T-helper 2 cell (primary cell): Measurements from ENCODE around the gene GRAMD1A.
"Not testable (repeated sequence)": the region's sequence is repeated elsewhere in the genome, so short reads cannot be mapped to it uniquely, and the experiment has no call there.

Source experiments
- DNase-seq, 5 experiments: peaks; one replicate each; pipeline versions ENCODE4 v3.0.0 to v3.0.0-alpha.2; 2012 to 2022
- total RNA-seq, 2 donors: gene quantifications; one replicate each; lab custom pipeline; 2026; lab: John Stamatoyannopoulos, UW

Gene GRAMD1A
- total RNA-seq, result 98.0 to 105 reads per million in 2 donors

GRCh38 chr19:34999498-35000337, at the start of gene GRAMD1A:
TSS of gene GRAMD1A (plus strand) at chr19:35000323. CDS start at chr19:35000479, 156 bp downstream.
- peak; percentile 49 to 81 (median 58) for DNase-seq

GRCh38 chr19:34953092-34953491, 47.0 kb upstream of the GRAMD1A start:
- no peak for DNase-seq

DNA sequence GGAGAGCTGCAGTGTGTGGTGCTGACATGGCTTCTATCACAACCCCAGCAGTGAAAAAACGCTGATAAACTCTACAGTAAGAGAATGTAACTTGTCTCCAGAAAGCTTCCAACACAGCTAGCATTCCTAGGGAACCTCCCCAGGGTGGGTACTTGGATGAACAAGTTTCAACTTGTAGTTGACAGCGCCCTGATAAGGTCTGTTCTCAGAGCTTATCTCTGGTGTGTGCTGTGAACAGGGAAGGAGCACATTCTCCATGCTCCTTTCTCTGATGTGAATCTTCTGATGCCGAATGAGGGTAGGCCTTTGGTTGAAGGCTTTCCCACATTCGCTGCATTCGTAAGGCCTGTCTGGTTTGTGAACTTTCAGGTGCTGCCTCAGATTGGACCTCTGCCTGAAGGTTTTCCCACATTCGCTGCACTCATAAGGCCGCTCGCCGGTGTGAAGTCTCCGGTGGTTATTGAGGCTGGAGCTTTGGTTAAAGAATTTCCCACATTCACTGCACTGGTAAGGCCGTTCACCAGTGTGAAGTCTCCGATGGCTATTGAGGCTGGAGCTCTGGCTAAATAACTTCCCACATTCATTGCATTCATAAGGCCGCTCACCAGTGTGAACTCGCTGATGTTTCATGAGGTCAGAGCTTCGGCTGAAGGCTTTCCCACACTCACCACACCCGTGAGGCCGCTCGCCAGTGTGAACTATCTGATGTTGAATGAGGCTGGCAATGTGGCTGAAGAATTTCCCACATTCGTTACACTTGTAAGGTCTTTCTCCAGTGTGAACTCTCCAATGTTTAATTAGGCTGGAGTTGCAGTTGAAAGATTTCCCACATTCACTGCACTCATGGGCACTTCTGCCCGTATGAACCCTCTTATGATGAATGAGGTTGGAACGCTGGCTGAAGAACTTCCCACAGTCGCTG, 42.0 kb upstream of the GRAMD1A start:
- peak in 1 of 5 experiments; percentile 42 for DNase-seq

- no peak for DNase-seq
Measured at GRCh38 chr19:34959021-34959420, 41.1 kb upstream of the GRAMD1A start.

DNA sequence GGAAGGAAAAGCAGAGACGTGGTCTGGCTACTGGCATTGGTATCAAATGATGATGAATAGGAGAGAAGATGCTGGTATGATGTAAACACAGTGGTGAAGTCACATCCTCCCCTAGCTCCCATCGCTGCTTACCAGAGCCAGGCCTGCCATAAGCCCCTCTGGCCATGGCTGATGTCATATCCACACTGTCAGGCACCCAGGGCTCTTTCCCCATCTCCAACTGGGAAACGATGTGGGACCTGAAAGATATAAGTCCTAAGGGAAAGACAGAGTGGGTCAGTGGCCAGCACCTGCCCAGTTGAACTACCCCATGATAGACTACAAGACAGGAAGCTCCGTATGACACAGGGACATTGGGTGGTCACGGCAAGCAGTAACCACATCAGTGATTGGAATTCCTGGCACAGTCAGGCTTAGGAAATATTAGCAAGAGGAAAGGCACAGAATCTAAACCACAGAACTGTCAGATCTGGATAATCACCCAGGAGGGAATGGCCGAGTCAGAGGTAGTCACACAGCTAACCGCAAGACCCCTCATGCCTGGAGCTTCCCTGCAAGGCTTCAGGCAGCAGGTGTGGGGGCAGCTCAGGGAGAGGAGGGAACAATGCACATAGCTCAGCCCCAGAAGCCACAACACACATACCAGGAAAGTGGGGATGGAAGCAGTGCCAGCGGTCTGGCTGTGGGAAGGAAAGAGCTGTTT, 39.9 kb upstream of the GRAMD1A start:
- no peak for DNase-seq

DNA sequence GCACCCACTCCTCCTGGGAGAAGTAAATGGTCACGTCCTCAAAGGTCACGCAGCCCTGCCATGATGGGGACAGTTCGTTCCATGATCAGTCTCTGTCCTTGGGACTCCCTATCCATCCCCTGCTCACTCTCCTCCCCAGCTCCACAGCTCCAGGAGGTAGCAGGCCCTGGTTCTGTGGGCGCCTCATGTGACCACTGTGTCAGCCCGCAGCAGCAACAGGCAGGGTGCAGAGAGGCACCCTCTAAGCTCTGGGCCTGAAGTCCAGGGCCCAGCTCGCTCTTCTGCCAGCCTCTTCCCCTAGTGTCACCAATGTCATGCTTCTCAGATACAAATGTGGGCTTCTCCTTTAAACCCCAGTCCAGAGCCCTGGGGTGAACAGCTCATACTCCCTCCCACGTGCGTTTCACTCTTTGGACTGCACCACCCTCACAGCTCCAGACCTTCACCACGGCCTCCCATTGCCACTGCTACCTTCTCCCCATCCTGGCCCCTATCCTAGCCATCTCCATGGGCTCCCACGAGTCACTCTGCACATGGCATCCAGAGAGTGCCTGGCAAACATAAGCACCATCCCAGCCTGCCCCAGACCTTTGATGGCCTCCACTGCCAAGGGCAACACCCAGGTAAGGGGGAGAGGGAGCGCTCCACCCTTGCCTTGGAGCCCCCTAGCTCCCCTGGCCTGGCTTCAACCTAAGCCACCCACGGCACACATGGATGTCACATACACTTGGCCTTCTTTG, 39.0 kb upstream of the GRAMD1A start:
- no peak for DNase-seq

DNA sequence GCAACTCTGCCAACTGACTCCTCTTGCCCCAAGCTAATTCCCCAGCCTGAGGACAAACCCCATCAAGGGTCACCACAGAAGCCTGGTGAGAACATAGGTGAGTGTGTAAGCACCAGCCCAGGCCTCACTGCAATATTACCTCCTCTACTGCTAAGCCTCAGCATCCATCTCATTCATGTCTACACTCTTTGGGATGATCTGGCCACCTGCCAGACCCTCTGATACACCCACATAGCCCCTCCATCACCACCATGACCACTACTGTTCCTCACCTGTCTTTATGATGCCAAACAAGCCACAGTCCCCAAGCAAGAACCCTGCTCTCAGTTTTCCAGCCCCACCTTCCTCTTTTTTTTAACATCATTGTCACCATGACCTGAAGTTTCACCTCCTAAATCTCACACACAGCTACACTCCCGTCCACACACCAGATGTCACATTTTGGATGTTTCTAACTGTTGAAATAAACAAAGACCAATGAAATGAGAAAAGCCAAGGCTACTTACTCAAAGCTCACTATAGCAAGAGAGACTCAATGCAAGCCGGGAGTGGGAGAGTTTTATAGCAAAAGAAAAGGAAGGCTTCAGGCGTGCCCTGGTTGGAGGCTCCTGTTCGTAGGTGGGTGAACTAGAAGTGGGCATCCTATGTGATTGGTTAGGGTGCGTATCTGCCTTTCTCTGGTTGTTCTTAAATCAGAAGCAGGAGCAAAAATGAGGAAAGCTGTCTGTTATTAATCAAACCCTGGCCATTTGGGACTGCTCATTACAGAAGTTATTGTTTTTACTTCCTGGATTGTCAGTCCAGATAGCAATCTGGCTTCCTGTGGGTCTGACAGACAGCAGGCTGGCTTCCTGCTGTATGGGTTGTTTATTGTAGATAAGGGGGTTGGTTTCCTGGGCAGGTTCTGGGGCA, 38.1 kb upstream of the GRAMD1A start:
- peak in 2 of 5 experiments; percentile 42 to 92 for DNase-seq

DNA sequence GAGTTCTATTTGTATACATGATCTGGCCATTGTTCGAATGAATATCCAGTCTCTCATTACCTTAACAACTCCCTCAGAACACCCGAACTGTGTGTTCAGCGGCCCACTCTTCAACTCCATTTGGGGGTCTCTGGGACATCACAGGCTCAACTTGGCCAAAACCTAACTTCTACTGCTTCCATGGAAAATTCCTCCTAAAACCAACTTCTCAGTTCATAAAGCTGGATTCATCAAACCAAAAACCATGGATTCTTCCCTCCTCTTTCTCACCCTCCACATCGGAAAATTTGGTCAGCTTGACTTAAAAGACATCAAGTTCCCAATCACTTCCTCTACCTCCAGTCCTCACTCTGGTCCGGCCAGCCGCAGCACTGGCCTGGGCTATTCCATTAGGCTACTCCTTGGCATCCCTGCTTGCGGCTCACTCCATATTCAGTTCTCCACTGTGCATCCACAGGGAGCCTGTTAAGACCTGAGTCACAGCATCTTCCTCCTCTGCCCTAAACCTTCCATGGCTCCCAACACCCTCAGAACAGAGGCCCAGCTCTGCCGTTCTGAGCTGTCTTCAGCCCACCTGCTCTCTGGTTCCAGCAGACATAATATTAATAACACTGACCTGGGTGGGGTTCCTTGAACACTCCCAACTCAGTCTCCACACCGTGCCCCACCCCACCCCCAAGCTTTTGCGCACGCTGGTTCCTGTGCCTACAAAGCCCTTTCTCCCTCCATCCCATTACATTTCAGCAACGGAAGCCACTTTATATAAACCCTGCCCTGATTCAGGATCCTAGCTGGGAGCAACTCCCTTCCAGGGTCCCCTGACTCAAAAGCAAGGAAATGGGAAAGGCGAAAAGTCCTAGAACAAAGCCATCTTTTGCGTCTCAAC, 37.2 kb upstream of the GRAMD1A start:
- peak in 1 of 5 experiments; percentile 25 for DNase-seq

GRCh38 chr19:34963573-34964406, 36.3 kb upstream of the GRAMD1A start, which contains the start of gene ZNF792:
TSS of gene ZNF792 (minus strand) at chr19:34964229. CDS start at chr19:34963662, 567 bp downstream.
- DNase-seq, result peak; percentile 11 to 67 (median 25)

DNA sequence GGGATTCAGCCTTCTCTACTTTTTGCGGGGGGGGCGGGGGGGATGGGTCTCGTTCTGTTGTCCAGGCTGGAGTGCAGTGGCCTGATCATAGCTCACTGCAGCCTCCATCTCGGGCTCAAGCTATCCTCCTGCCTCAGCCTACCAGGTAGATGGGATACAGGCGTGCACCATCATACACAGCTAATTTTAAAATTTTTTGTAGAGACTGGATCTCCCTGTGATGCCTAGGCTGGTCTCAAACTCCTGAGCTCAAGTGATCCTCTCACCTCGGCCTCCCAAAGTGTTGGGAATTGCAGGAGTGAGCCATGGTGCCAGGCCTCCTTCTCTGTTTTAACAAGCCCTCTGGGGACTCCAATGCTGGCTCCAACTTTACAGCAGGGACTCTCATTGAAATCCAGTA, 35.5 kb upstream of the GRAMD1A start:
- no peak for DNase-seq

- DNase-seq, result not testable (repeated sequence)
Measured at GRCh38 chr19:34965505-34965904, 34.6 kb upstream of the GRAMD1A start.

DNA sequence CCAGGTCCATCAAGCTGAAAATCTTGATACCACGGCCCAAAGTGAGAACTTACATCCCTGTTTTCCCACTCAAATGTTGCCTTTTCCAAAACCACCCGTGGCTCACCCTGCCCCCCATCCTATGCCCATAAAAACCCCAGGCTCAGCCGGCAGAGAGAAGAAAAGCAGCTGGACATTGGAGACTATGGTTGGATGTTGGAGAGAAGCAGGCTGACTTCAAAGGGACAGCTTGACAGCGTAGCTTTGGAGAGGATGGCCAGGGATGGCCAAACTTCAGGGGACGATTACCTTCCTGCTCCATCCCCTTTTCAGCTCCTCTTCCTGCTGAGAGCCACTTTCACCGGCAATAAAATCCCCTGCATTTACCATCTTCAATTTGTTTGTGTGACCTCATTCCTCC, 32.6 kb upstream of the GRAMD1A start:
- no peak for DNase-seq

DNA sequence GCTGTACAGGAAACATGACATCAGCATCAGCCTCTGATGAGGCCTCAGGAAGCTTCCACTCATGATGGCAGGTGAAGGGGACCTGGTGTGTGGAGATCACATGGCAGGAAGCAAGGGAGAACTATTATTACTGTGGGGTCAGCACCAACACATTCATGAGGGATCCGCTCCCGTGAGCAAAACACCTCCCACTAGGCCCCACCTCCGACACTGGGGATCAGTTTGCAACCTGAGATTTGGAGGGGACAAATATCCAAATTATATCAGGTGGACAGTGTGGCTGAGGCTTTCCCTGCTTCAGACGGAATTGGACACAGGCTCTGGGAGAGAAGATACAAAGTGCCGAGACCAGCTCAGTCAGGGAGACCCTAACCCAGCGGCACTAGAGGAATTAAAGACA, 30.4 kb upstream of the GRAMD1A start:
- DNase-seq, result no peak

GRCh38 chr19:34970185-34970780, 29.8 kb upstream of the GRAMD1A start:
- not testable (repeated sequence) for DNase-seq

- no peak for DNase-seq
Measured at GRCh38 chr19:34972163-34972705, 27.9 kb upstream of the GRAMD1A start.

DNA sequence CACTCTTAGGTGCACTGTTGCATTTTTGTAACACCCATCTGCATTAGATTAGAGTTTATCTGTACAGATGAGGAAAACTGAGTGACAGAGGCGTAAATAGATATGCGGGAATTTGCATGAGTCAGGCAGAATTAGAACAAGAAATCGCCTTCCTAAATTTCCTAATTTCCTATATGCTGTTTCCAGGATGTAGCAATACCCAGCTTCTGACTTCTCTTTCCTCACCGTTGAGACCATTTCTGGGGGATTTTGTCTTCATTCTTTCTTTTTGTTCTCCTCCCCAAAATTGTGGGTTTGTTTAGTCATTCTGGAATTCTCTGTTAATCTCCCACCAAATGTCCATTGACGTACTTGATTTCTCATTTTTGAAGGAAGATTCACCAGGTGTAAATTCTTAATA, 25.5 kb upstream of the GRAMD1A start:
- DNase-seq, result no peak

- DNase-seq, result no peak
Measured at GRCh38 chr19:34975056-34975455, 25.1 kb upstream of the GRAMD1A start.

DNA sequence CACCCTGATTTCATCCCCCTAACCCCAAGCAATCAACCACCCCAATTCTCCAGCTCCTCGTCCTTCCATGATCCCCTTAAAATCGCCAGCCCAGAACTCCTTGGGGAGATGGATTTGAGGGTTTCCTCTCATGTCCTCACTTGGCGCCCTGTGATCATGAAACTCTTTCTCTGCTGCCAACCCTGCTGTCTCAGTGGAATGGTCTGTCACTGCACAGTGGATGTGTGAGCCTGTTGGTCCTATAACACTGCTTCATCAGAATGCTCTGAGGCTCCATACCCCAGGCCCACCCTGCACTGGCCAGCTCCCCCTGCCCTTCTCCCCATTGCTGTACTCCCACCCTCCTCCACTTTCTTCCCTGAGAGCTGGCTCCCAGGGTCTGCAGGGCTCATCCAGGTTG, 23.5 kb upstream of the GRAMD1A start:
- DNase-seq, result no peak
